GM04503 (cell line): ENCODE data around the gene CELF2.

Source experiments
- DNase-seq: peaks from one replicate; pipeline ENCODE4 v3.0.0-alpha.2; 2012; ENCODE audit warnings: low read depth

CELF2 gene

GRCh38 chr10:11204351-11204942 is 186.8 kb downstream of the CELF2 start:
- no peak for DNase-seq

- no peak for DNase-seq
Measured at GRCh38 chr10:11205030-11205772, 187.5 kb downstream of the CELF2 start.

GRCh38 chr10:11206676-11207559 is 189.2 kb downstream of the CELF2 start:
- no peak for DNase-seq

GRCh38 chr10:11207560-11207844 is 189.8 kb downstream of the CELF2 start:
- DNase-seq: no peak

GRCh38 chr10:11208243-11208642 is 190.6 kb downstream of the CELF2 start:
- DNase-seq: no peak

- no peak for DNase-seq
Measured at GRCh38 chr10:11208908-11209829, 191.5 kb downstream of the CELF2 start.

- no peak for DNase-seq
Measured at GRCh38 chr10:11209830-11210181, 192.1 kb downstream of the CELF2 start.

GRCh38 chr10:11210211-11210922 is 192.7 kb downstream of the CELF2 start:
- no peak for DNase-seq

GRCh38 chr10:11212288-11213085 is 194.8 kb downstream of the CELF2 start:
- DNase-seq: no peak

- no peak for DNase-seq
Measured at GRCh38 chr10:11213137-11213536, 195.5 kb downstream of the CELF2 start.

- no peak for DNase-seq
Measured at GRCh38 chr10:11214407-11214806, 196.7 kb downstream of the CELF2 start.

GRCh38 chr10:11215471-11215870 is 197.8 kb downstream of the CELF2 start:
- DNase-seq: no peak

- no peak for DNase-seq
Measured at GRCh38 chr10:11217521-11217920, 199.8 kb downstream of the CELF2 start.

GRCh38 chr10:11218395-11218794 is 200.7 kb downstream of the CELF2 start:
- DNase-seq: no peak

- no peak for DNase-seq
Measured at GRCh38 chr10:11219431-11219830, 201.8 kb downstream of the CELF2 start.

- DNase-seq: no peak
Measured at GRCh38 chr10:11223081-11223480, 205.4 kb downstream of the CELF2 start.

- DNase-seq: no peak
Measured at GRCh38 chr10:11223507-11224140, 206.0 kb downstream of the CELF2 start.

GRCh38 chr10:11224321-11224720 is 206.6 kb downstream of the CELF2 start:
- DNase-seq: no peak

- no peak for DNase-seq
Measured at GRCh38 chr10:11224792-11225416, 207.2 kb downstream of the CELF2 start.

- no peak for DNase-seq
Measured at GRCh38 chr10:11225935-11226334, 208.3 kb downstream of the CELF2 start.
